Measurements from ENCODE around the gene RTEL1.
"Not testable (repeated sequence)": the region's sequence is repeated elsewhere in the genome, so short reads cannot be mapped to it uniquely, and the experiment has no call there.

Gene RTEL1

GRCh38 chr20:63718996-63719395 lies 60.9 kb downstream of the RTEL1 start:
- Mint-ChIP-seq H3K27me3 (no peaks in the 10 kb centered on the region), H3K4me1 (peaks cover 19% of the 10 kb centered on the region), H3K36me3 (peaks cover 68% of the 10 kb centered on the region), H3K27ac (peak overlapping the region; percentile 9), H3K4me3 (no peak overlapping the region), H3K9me3 (peaks cover 19% of the 10 kb centered on the region)
- no peak for DNase-seq
- CTCF ChIA-PET = interaction anchor here (1.6 kb wide), 1 partner anchor 10 kb away, joined by 4 read pairs; the partner anchor contains the start of genes ARFRP1 and ZGPAT

DNA sequence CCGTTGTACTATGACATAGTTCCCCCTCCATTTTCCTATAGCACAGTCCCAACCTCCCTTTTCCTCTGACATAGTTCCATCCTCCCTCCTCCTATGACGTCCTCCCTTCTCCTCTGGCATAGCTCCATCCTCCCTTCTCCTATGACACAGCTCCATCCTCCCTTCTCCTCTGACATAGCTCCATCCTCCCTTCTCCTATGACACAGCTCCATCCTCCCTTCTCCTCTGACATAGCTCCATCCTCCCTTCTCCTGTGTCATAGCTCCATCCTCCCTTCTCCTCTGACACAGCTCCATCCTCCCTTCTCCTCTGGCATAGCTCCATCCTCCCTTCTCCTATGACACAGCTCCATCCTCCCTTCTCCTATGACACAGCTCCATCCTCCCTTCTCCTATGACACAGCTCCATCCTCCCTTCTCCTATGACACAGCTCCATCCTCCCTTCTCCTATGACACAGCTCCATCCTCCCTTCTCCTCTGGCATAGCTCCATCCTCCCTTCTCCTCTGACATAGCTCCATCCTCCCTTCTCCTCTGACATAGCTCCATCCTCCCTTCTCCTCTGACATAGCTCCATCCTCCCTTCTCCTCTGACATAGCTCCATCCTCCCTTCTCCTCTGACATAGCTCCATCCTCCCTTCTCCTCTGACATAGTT lies 65.0 kb downstream of the RTEL1 start:
- H3K4me3 Mint-ChIP-seq, H3K27me3 Mint-ChIP-seq: not testable (repeated sequence)

DNA sequence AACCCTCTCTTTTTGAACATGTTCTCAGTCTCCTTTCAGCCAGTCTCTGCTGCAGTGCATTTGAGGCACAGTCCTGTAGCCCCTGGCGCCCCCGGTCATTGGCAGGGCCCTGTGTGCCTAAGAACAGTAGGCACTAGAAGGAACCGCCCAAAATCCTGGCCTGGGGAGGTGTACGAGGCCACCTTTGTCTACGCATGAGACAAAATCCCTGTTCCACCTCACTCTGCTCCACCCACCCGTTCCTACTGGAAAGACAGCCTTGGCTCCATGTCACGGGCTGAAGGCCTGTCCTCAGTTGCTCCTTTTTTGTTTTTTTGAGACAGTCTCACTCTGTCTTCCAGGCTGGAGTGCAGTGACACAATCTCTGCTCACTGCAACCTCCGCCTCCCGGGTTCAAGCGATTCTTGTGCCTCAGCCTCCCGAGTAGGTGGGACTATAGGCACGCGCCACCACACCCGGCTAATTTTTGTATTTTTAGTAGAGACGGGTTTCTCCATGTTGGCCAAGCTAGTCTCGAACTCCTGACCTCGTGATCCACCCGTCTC lies 72.1 kb downstream of the RTEL1 start:
- H3K4me3 Mint-ChIP-seq, H3K9me3 Mint-ChIP-seq, CTCF ChIA-PET, H3K27me3 Mint-ChIP-seq, H3K27ac Mint-ChIP-seq: not testable (repeated sequence)
- H3K36me3 Mint-ChIP-seq = peaks cover 41% of the 10 kb centered on the region
- peak; percentile 21 for DNase-seq
- H3K4me1 Mint-ChIP-seq = peaks cover 42% of the 10 kb centered on the region

More for the DNA sequence above, 65.0 kb downstream of the RTEL1 start:
- Mint-ChIP-seq H3K9me3 (peaks cover 18% of the 10 kb centered on the region), H3K36me3 (peaks cover 61% of the 10 kb centered on the region), H3K4me1 (peaks cover 33% of the 10 kb centered on the region)
- not testable (repeated sequence) for DNase-seq, H3K27ac Mint-ChIP-seq
- CTCF ChIA-PET = interaction anchor here (1.4 kb wide), 1 partner anchor 11 kb away, joined by 3 read pairs; no protein-coding TSS in a partner anchor

- CTCF ChIA-PET = no interaction called here
- H3K4me3 Mint-ChIP-seq = no peak overlapping the region
- H3K4me1 Mint-ChIP-seq = peaks cover 49% of the 10 kb centered on the region
- H3K9me3 Mint-ChIP-seq = peaks cover 3% of the 10 kb centered on the region
- no peak overlapping the region for H3K27ac Mint-ChIP-seq
- DNase-seq = no peak
- H3K36me3 Mint-ChIP-seq = peaks cover 46% of the 10 kb centered on the region
- no peaks in the 10 kb centered on the region for H3K27me3 Mint-ChIP-seq
These were observed 73.3 kb downstream of the RTEL1 start for GRCh38 chr20:63731410-63731809.

GRCh38 chr20:63732118-63733095 lies 74.3 kb downstream of the RTEL1 start:
- H3K9me3 Mint-ChIP-seq = no peaks in the 10 kb centered on the region
- no peaks in the 10 kb centered on the region for H3K27me3 Mint-ChIP-seq
- no peak overlapping the region for H3K4me3 Mint-ChIP-seq
- DNase-seq = no peak
- H3K36me3 Mint-ChIP-seq = peaks cover 49% of the 10 kb centered on the region
- H3K4me1 Mint-ChIP-seq = peaks cover 41% of the 10 kb centered on the region
- no peak overlapping the region for H3K27ac Mint-ChIP-seq
- CTCF ChIA-PET = no interaction called here

- Mint-ChIP-seq H3K9me3 (no peaks in the 10 kb centered on the region), H3K27ac (no peak overlapping the region), H3K27me3 (no peaks in the 10 kb centered on the region), H3K4me1 (peaks cover 34% of the 10 kb centered on the region), H3K4me3 (no peak overlapping the region), H3K36me3 (peaks cover 46% of the 10 kb centered on the region)
- DNase-seq = no peak
- CTCF ChIA-PET = no interaction called here
These were observed 75.0 kb downstream of the RTEL1 start for GRCh38 chr20:63733117-63733516.

GRCh38 chr20:63733579-63734081 lies 75.5 kb downstream of the RTEL1 start:
- H3K9me3 Mint-ChIP-seq = no peaks in the 10 kb centered on the region
- H3K27me3 Mint-ChIP-seq = no peaks in the 10 kb centered on the region
- no peak for DNase-seq
- CTCF ChIA-PET = interaction anchor here (0.6 kb wide), 1 partner anchor 28 kb away, joined by 3 read pairs; no protein-coding TSS in a partner anchor
- H3K4me1 Mint-ChIP-seq = peaks cover 29% of the 10 kb centered on the region
- H3K36me3 Mint-ChIP-seq = peaks cover 41% of the 10 kb centered on the region
- peak overlapping the region; percentile 17 for H3K27ac Mint-ChIP-seq
- no peak overlapping the region for H3K4me3 Mint-ChIP-seq

DNA sequence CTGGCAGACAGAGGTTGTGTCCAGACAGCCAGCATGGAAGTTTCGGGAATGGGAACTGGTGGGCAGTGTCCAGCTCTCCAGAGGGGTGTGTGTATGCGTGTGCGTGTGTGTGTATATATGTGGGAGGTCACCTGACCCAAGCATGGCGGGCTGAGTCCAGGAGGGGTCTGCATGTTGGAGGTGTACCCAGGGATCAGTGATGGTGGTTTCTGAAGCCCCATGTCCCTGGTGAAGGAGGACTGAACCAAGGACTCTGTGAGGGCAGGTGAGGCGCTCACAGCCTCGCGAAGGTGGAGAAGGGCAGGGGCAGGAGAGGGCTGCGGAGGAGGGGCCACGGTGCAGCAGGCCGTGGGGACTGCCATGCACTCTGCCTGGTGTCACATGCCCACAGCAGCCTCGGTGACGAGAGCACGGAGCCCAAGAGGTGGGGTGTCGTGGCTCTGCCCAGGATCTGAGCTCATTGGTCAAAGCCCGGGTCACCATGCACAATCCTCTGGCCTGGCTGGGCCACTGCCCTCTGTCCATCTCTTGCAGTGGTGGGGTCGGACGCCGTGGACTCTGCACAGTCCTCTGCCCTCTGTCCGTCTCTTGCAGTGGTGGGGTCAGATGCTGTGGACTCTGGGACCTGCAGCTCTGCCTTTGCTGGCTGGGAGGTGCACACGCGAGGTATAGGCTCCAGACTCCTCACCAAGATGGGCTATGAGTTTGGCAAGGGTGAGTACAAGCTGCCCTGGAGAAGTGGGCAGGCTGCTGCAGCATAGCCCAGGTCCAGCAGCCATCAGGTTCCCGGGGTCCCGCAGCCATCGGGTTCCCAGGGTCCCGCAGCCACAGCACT lies 76.2 kb downstream of the RTEL1 start:
- H3K4me3 Mint-ChIP-seq = no peak overlapping the region
- H3K36me3 Mint-ChIP-seq = peaks cover 39% of the 10 kb centered on the region
- peaks cover 27% of the 10 kb centered on the region for H3K4me1 Mint-ChIP-seq
- no peak overlapping the region for H3K27ac Mint-ChIP-seq
- no peaks in the 10 kb centered on the region for H3K27me3 Mint-ChIP-seq
- no peak for DNase-seq
- H3K9me3 Mint-ChIP-seq = no peaks in the 10 kb centered on the region
- CTCF ChIA-PET = interaction anchor here (0.6 kb wide), 1 partner anchor 27 kb away, joined by 3 read pairs; no protein-coding TSS in a partner anchor

- Mint-ChIP-seq H3K9me3 (no peaks in the 10 kb centered on the region), H3K27ac (peak overlapping the region; percentile 92), H3K27me3 (no peaks in the 10 kb centered on the region), H3K4me3 (peak overlapping the region; percentile 89), H3K4me1 (peaks cover 27% of the 10 kb centered on the region), H3K36me3 (peaks cover 33% of the 10 kb centered on the region)
- DNase-seq = no peak
- CTCF ChIA-PET = interaction anchor here (1.4 kb wide), 1 partner anchor 24 kb away, joined by 3 read pairs; no protein-coding TSS in a partner anchor
These were observed 77.1 kb downstream of the RTEL1 start for GRCh38 chr20:63734946-63735858.

GRCh38 chr20:63735859-63736718 lies 78.0 kb downstream of the RTEL1 start, which contains the start of gene LIME1:
Gene LIME1 (plus strand): TSS chr20:63736664. CDS start chr20:63737550, 886 bp downstream.
- H3K4me1 Mint-ChIP-seq = peaks cover 27% of the 10 kb centered on the region
- H3K36me3 Mint-ChIP-seq = peaks cover 33% of the 10 kb centered on the region
- DNase-seq = peak; percentile 91
- CTCF ChIA-PET = interaction anchor here (0.8 to 1.4 kb wide), 6 partner anchors 21 to 198 kb away, joined by 3 to 7 read pairs (median 3); partner anchors contain the start of genes ARFRP1, PTK6 and ZGPAT
- H3K27ac Mint-ChIP-seq = peak within 1 kb of the TSS; percentile 92
- H3K4me3 Mint-ChIP-seq = peak within 1 kb of the TSS; percentile 89
- H3K27me3 Mint-ChIP-seq = no peaks in the 10 kb centered on the region
- H3K9me3 Mint-ChIP-seq = no peaks in the 10 kb centered on the region

- no peaks in the 10 kb centered on the region for H3K27me3 Mint-ChIP-seq
- H3K4me3 Mint-ChIP-seq = peak overlapping the region; percentile 89
- DNase-seq = peak; percentile 77
- peak overlapping the region; percentile 92 for H3K27ac Mint-ChIP-seq
- peaks cover 33% of the 10 kb centered on the region for H3K36me3 Mint-ChIP-seq
- CTCF ChIA-PET = interaction anchor here (0.8 to 1.2 kb wide), 6 partner anchors 22 to 200 kb away, joined by 3 to 7 read pairs (median 3); partner anchors contain the start of genes ARFRP1, PTK6 and ZGPAT
- H3K9me3 Mint-ChIP-seq = no peaks in the 10 kb centered on the region
- peaks cover 29% of the 10 kb centered on the region for H3K4me1 Mint-ChIP-seq
These were observed 79.0 kb downstream of the RTEL1 start for GRCh38 chr20:63736893-63737694.
